Brain microvascular endothelial cell (primary cell): ENCODE data around the gene BTBD9.
"Not testable (repeated sequence)": the region's sequence is repeated elsewhere in the genome, so short reads cannot be mapped to it uniquely, and the experiment has no call there.

Source experiments
- DNase-seq: peaks from one replicate; pipeline ENCODE4 v3.0.0-alpha.2; 2020
- H3K27ac ChIP-seq: fragments of 250-450 bp; sonication (Bioruptor Pico); 2 replicates; pipeline ENCODE4 v1.5.1; 2020; ENCODE audit warnings: mild to moderate bottlenecking, moderate library complexity
- H3K27me3 ChIP-seq: fragments of 250-450 bp; sonication (Bioruptor Pico); replicated peaks from 2 replicates; pipeline ENCODE4 v1.5.1; 2020; ENCODE audit warnings: mild to moderate bottlenecking
- H3K36me3 ChIP-seq: fragments of 250-450 bp; sonication (Bioruptor Pico); replicated peaks from 2 replicates; pipeline ENCODE4 v1.5.1; 2020; ENCODE audit warnings: mild to moderate bottlenecking
- H3K4me3 ChIP-seq: 2 replicates; pipeline ENCODE4 v1.5.1; 2011; ENCODE audit warnings: low read depth, mild to moderate bottlenecking, control low read depth, low read length, moderate library complexity
- CTCF ChIP-seq: IDR thresholded peaks from 2 replicates; pipeline ENCODE4 v1.5.1; 2011; ENCODE audit warnings: low read depth, mild to moderate bottlenecking, moderate library complexity, low read length, control low read depth, inconsistent platforms; ENCODE audit errors: missing control alignments
- in situ Hi-C: cut with HindIII; loops from 2 replicates; pipeline ENCODE4 v1.10.0; 2017; ENCODE audit warnings: low sequenced_read_pairs, low pct_ligation_motif_present

The BTBD9 gene

GRCh38 chr6:38133932-38134703 is 505.6 kb downstream of the BTBD9 start:
- H3K27me3 ChIP-seq, result no peaks in the 10 kb centered on the region
- DNase-seq, result no peak
- in situ Hi-C loops, result no loop called here
- H3K27ac ChIP-seq, result no peak overlapping the region
- no peaks in the 10 kb centered on the region for H3K36me3 ChIP-seq
- H3K4me3 ChIP-seq, result no peak overlapping the region
- no peak for TF ChIP-seq CTCF

- Histone ChIP-seq H3K4me3 (no peak overlapping the region), H3K36me3 (no peaks in the 10 kb centered on the region), H3K27me3 (no peaks in the 10 kb centered on the region), H3K27ac (peak overlapping the region; percentile 72)
- no peak for TF ChIP-seq CTCF
- in situ Hi-C loops, result no loop called here
- peak; percentile 93 for DNase-seq
These were observed 508.2 kb downstream of the BTBD9 start for GRCh38 chr6:38131527-38131965.

- Histone ChIP-seq H3K27ac (no peak overlapping the region), H3K27me3 (no peaks in the 10 kb centered on the region), H3K36me3 (no peaks in the 10 kb centered on the region), H3K4me3 (no peak overlapping the region)
- TF ChIP-seq CTCF, result no peak
- in situ Hi-C loops, result no loop called here
- DNase-seq, result no peak
These were observed 512.4 kb downstream of the BTBD9 start for GRCh38 chr6:38127284-38127683.

- in situ Hi-C loops, H3K4me3 ChIP-seq, DNase-seq, H3K27me3 ChIP-seq, H3K36me3 ChIP-seq, H3K27ac ChIP-seq: not testable (repeated sequence)
These were observed 515.4 kb downstream of the BTBD9 start for GRCh38 chr6:38124224-38124926.

GRCh38 chr6:38119516-38119915 is 520.2 kb downstream of the BTBD9 start:
- Histone ChIP-seq H3K27me3 (no peaks in the 10 kb centered on the region), H3K27ac (no peak overlapping the region), H3K4me3 (no peak overlapping the region), H3K36me3 (no peaks in the 10 kb centered on the region)
- no peak for TF ChIP-seq CTCF
- no peak for DNase-seq
- in situ Hi-C loops, result no loop called here

GRCh38 chr6:38118791-38119365 is 520.9 kb downstream of the BTBD9 start:
- TF ChIP-seq CTCF, result no peak
- no peak overlapping the region for H3K4me3 ChIP-seq
- DNase-seq, result no peak
- H3K27ac ChIP-seq, result no peak overlapping the region
- in situ Hi-C loops, result no loop called here
- H3K36me3 ChIP-seq, result no peaks in the 10 kb centered on the region
- no peaks in the 10 kb centered on the region for H3K27me3 ChIP-seq
